M059J (cell line): ENCODE measurements around the gene SNAPC4. TPM values are rescaled to one million over a fixed set of nuclear protein-coding genes. Genes with fewer than 3 reads are reported as not detected.

ENCODE experiments used
- DNase-seq: peaks from one replicate; pipeline ENCODE4 v3.0.0-alpha.2; 2012; ENCODE audit warnings: low read depth
- total RNA-seq: library from RNA; depleted of rRNA; stranded (reverse); fragments of >200 nt; shearing (Covaris generic); gene quantifications from 2 replicates; pipeline ENCODE4 v1.2.3, GENCODE V29; 2014

Gene SNAPC4
- total RNA-seq, 1 experiment from 2014 or later = 8.1 TPM

- DNase-seq = no peak
Observed at GRCh38 chr9:136392538-136393449, 7.2 kb downstream of the SNAPC4 start.

GRCh38 chr9:136391737-136392537 lies 8.0 kb downstream of the SNAPC4 start:
- no peak for DNase-seq

GRCh38 chr9:136389396-136389795 lies 10.6 kb downstream of the SNAPC4 start:
- DNase-seq = no peak

GRCh38 chr9:136387217-136387616 lies 12.8 kb downstream of the SNAPC4 start:
- DNase-seq = no peak

DNA sequence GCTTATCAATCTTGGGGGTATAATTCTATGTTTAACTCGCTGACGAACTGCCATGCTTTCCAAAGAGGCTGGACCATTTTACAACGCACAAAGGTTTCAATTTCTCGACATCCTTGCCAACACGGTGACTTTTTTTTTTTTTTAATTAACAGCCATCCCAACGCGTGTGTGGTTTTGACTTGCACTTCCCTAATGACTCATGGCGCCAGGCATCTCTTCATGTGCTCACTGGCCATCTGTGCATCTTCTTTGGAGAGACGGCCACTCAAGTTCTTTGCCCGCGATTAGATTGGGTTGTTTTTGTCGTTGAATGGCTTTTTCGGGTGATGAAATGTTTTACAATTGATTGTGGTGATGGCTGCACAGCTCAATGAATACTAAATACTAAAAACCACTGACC lies 14.0 kb downstream of the SNAPC4 start:
- DNase-seq = peak; percentile 63

- no peak for DNase-seq
Observed at GRCh38 chr9:136385015-136385414, 15.0 kb downstream of the SNAPC4 start.

GRCh38 chr9:136383436-136383835 lies 16.5 kb downstream of the SNAPC4 start:
- no peak for DNase-seq

DNA sequence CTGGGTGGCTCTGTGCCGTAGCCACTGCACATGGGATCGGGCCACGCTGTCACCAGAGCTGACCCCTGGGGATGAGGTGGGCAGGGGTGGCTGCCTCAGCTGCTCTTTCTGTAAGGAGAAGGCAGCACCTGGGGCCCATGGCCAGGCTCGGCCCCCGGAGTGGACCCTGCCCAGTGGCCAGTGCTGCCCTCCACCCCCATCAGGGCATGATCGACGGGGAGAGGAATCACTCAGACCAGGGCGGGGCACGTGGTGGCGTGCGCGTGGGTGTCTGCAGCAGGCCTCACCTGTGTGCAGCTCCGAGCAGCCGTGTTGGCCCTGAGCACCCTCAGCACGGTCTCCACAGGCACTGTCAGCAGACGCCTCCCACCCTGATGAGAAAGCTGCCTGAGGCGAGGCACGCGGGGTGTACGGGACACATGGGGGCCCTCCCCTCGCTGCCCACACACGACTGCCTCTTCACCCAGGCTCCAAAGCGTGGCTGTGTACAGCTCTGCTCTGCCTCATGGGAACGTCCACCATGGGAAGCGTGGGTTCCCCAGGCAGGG lies 17.9 kb downstream of the SNAPC4 start:
- DNase-seq = no peak

DNA sequence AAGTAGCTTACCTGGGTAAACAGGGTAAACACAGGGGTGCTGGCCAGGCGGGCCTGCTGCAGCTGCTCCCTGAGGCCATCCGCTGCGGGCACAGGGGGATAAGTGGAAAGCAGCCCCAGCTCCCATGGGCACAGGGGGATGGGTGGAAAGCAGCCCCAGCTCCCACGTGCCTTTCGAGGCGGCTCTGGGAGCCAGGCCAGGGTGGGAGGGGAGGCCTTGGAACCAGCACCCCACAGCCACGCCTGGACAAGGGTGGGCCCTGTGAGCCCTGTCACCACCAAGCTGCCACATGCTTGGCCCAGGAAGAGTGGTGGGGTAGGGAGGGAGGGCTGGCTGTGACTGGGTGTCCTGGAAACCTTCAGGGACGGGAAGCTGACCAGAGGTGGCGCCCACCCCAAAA lies 18.7 kb downstream of the SNAPC4 start:
- DNase-seq = no peak

- no peak for DNase-seq
Observed at GRCh38 chr9:136380381-136380780, 19.6 kb downstream of the SNAPC4 start.

DNA sequence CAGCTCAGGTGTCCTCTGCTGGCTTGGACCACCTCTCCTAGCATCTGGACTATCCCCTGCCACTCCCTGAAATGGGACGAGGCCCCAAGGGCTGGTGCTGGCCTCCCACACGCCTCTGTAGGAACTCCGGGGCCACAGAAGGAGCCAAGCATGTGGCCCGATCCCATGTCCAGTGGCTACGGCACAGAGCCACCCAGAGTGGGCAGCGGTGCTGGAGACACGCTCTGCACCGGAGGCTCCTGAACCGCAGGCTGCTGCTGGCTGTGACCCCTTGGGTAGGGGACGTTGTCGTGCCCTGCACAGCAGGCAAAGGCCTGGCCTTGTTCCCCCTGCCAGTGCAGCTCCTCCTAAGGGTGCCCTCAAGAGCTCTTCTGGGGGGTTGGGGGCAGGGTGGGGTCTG lies 20.1 kb downstream of the SNAPC4 start:
- no peak for DNase-seq

- no peak for DNase-seq
Observed at GRCh38 chr9:136379401-136379800, 20.6 kb downstream of the SNAPC4 start.

GRCh38 chr9:136379003-136379287 lies 21.0 kb downstream of the SNAPC4 start:
- no peak for DNase-seq

GRCh38 chr9:136378170-136379002 lies 21.6 kb downstream of the SNAPC4 start:
- DNase-seq = no peak

DNA sequence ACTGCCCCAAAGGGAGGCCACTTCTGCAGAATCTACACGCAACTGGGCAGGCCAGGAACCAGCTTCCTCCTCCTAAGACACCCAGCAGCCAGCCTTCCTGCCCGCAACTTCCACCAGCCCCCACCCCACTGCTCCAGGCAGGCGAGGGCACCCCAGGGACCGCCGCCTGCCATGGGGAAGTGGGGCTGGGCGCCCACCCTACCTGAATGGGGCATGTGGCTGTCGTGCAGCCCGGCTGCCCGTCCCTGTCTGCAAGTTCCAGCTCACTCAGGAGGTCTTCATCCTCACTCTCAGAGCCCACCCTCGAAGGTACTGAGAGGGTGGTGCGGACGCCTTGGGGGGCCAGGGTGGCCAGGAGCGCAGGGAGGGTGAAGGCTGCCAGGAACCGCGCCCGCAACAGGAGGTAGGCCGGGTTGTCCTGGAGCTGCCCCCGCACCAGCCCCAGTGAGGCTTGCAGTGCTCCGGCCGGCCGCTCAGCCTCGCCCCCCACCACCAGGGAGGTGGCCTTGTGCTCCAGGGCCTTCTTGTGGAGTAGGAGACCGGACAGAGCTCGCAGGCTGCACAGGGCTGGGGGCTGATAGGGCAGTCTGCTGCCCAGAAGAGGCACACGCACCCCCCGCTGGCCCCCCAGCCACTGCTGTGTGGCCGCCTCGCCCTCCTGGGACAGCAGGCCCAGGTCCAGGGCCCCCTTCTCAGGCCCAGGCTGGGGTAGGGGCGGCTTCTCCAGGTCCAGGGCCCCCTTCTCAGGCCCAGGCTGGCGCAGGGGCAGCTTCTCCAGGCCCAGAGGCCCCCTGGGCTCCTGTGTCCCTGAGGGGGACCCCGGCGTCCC lies 22.4 kb downstream of the SNAPC4 start:
- no peak for DNase-seq

- no peak for DNase-seq
Observed at GRCh38 chr9:136376457-136376856, 23.5 kb downstream of the SNAPC4 start.

DNA sequence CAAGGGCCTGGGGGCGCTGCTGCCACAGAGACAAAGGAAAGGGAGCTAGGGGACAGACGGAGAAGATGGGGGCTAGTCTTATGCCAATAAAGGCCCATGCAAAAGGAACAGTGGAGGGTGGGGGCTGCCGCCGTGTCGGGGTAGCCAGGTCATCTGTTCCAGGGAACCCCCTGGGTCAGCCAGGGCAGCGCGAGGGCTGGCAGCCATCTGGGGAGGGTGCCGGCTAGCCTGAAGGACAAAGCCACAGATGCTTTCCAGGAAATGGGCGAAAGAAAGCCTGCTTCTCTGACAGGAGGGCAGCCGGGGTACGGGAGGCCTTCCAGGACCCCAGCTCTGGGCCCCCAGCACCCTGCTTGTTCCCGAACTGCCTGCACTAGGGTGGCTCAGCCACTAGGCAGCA lies 24.9 kb downstream of the SNAPC4 start:
- DNase-seq = no peak

GRCh38 chr9:136374183-136374575 lies 25.8 kb downstream of the SNAPC4 start:
- no peak for DNase-seq

DNA sequence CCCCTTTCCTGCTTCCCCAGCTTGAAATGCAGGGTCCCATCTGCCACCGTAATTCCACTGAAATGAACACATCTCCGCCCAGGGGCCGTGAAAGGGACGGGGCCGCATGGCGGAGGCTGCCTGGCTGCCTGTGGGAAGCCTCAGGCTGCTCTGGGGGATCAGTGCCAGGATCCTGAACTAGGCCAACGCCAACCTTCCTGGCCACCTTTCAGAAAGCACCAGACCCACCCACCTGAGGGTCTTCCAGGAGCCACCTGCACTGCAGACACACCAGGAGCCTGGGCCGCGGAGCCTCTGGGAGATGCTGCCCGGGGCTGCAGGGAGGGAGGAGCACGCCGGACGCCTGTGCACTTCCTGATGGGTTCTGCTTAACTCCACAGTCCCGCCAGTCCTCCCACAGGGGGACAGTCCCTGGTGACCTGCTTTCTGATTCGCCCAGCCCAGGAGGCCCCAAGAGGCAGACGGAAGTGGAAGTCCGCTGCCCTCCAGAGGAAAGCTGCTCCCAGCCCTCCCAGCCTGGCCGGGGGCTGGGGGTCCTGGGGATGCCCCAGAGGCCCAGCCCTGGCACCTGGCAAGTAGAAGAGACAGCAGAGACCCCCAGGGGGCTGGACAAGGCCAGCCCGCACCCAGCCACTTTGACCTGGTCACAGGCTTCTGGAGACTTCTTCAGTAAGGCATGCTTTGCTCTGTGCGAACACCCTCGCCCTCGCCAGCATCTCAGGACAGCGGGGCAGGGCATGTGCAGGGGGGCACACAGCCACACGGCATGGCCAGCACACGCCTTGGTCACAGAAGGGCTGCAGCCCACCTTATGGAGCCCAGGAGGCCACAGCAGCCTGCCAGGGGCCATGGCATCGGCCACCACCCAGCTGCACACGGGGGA lies 26.4 kb downstream of the SNAPC4 start, which contains the start of gene CARD9:
Gene CARD9, minus strand, starts transcription at position 370 of the 883 bp plus-strand sequence. CDS start 1,591 bp downstream, outside the sequence.
- DNase-seq = no peak
